GM18909 (cell line): ENCODE data around the gene SMAD3.
"Not testable (repeated sequence)": the region's sequence is repeated elsewhere in the genome, so short reads cannot be mapped to it uniquely, and the experiment has no call there.

Source experiments
- ATAC-seq: cut with Tn5 transposase; IDR thresholded peaks from one replicate; pipeline ENCODE4 v1.9.1; 2021; ENCODE audit warnings: mild to moderate bottlenecking; ENCODE audit not compliant: unreplicated experiment, poor library complexity

The SMAD3 gene

GRCh38 chr15:67107014-67107812, 41.8 kb downstream of the SMAD3 start:
- ATAC-seq, result no peak

- ATAC-seq, result no peak
These were observed 42.9 kb downstream of the SMAD3 start for GRCh38 chr15:67108122-67108961.

GRCh38 chr15:67109141-67110034, 44.0 kb downstream of the SMAD3 start:
- peak; percentile 73 for ATAC-seq

GRCh38 chr15:67110361-67110781, 45.0 kb downstream of the SMAD3 start:
- ATAC-seq, result no peak

GRCh38 chr15:67110958-67111864, 45.8 kb downstream of the SMAD3 start:
- ATAC-seq, result no peak

GRCh38 chr15:67114046-67114445, 48.6 kb downstream of the SMAD3 start:
- ATAC-seq, result no peak

GRCh38 chr15:67114846-67115585, 49.6 kb downstream of the SMAD3 start:
- no peak for ATAC-seq

- ATAC-seq, result no peak
These were observed 50.2 kb downstream of the SMAD3 start for GRCh38 chr15:67115586-67115969.

- ATAC-seq, result no peak
These were observed 51.3 kb downstream of the SMAD3 start for GRCh38 chr15:67116742-67117141.

GRCh38 chr15:67117370-67117769, 52.0 kb downstream of the SMAD3 start:
- ATAC-seq, result no peak

GRCh38 chr15:67118808-67119207, 53.4 kb downstream of the SMAD3 start:
- ATAC-seq, result no peak

- ATAC-seq, result no peak
These were observed 53.9 kb downstream of the SMAD3 start for GRCh38 chr15:67119238-67119846.

- ATAC-seq, result no peak
These were observed 54.8 kb downstream of the SMAD3 start for GRCh38 chr15:67120009-67120838.

- peak; percentile 69 for ATAC-seq
These were observed 55.6 kb downstream of the SMAD3 start for GRCh38 chr15:67120839-67121643.

GRCh38 chr15:67121644-67122605, 56.5 kb downstream of the SMAD3 start:
- ATAC-seq, result no peak

- not testable (repeated sequence) for ATAC-seq
These were observed 57.4 kb downstream of the SMAD3 start for GRCh38 chr15:67122816-67123215.
